KMS-11 (cell line): Measurements from ENCODE around the gene DNAJC15.

ENCODE experiments used
- H2AFZ ChIP-seq: fragments of 200-600 bp; sonication (generic); 2 replicates; pipeline ENCODE4 v1.6.1; 2016; ENCODE audit warnings: antibody characterized with exemption, mixed run types, low read depth
- H3K27ac ChIP-seq: fragments of 200-600 bp; sonication (generic); 2 replicates; pipeline ENCODE4 v1.6.1; 2016; ENCODE audit warnings: mild to moderate bottlenecking, mixed run types
- H3K27me3 ChIP-seq: fragments of 200-600 bp; sonication (generic); 2 replicates; pipeline ENCODE4 v1.6.1; 2017; ENCODE audit warnings: mild to moderate bottlenecking, low read depth, mixed run types, moderate library complexity; ENCODE audit not compliant: insufficient read depth
- H3K36me3 ChIP-seq: fragments of 200-600 bp; sonication (generic); 2 replicates; pipeline ENCODE4 v1.6.1; 2017; ENCODE audit warnings: mild to moderate bottlenecking, mixed run types; ENCODE audit not compliant: insufficient read depth
- H3K4me1 ChIP-seq: fragments of 200-600 bp; sonication (generic); 2 replicates; pipeline ENCODE4 v1.6.1; 2016; ENCODE audit warnings: mild to moderate bottlenecking, low read depth, mixed run types; ENCODE audit not compliant: poor library complexity, severe bottlenecking
- H3K4me2 ChIP-seq: fragments of 200-600 bp; sonication (generic); 2 replicates; pipeline ENCODE4 v1.7.0; 2016; ENCODE audit warnings: mild to moderate bottlenecking, mixed run types
- H3K4me3 ChIP-seq: fragments of 200-600 bp; sonication (generic); IDR thresholded peaks from 2 replicates; pipeline ENCODE4 v1.6.1; 2017; ENCODE audit warnings: low read depth, low read length, mixed read lengths; ENCODE audit not compliant: insufficient read depth
- H3K79me2 ChIP-seq: fragments of 200-600 bp; sonication (generic); 2 replicates; pipeline ENCODE4 v1.6.1; 2016; ENCODE audit warnings: low read depth, mixed run types; ENCODE audit not compliant: insufficient read depth
- H3K9ac ChIP-seq: fragments of 200-600 bp; sonication (generic); 2 replicates; pipeline ENCODE4 v1.6.1; 2016; ENCODE audit warnings: mild to moderate bottlenecking, mixed run types
- H4K20me1 ChIP-seq: fragments of 200-600 bp; sonication (generic); 2 replicates; pipeline ENCODE4 v1.6.1; 2016; ENCODE audit warnings: mild to moderate bottlenecking, mixed run types; ENCODE audit not compliant: insufficient read depth
- TF ChIP-seq, protein P1 (sequence below): fragments of 200-600 bp; sonication (generic); conservative IDR thresholded peaks from 2 replicates; pipeline ENCODE4 v1.6.1; 2017; ENCODE audit warnings: low read depth, mild to moderate bottlenecking, antibody characterized with exemption, low read length, moderate library complexity, mixed read lengths

The DNAJC15 gene

DNA sequence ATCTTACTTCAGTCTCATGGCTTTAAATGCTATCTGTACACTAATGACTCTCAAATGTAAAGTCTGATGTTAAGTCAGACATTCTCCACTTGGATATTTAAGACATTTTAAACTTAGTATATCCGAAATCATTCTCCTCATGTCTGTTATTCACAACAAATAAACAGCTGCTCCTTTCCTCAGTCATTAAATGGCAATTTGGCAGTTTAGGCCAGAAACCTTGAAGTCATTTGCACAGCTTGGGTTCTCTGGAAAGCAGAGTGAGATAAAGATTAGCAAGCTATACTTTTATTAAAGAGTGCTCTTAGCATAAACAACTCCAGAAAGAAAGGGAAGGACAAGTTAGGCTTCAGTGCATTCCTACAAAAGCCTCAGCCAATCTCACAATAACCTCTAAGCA lies 53.7 kb downstream of the DNAJC15 start:
- no peaks in the 10 kb centered on the region for H4K20me1 ChIP-seq
- no peak overlapping the region for H3K4me3 ChIP-seq
- TF ChIP-seq, protein P1, sequence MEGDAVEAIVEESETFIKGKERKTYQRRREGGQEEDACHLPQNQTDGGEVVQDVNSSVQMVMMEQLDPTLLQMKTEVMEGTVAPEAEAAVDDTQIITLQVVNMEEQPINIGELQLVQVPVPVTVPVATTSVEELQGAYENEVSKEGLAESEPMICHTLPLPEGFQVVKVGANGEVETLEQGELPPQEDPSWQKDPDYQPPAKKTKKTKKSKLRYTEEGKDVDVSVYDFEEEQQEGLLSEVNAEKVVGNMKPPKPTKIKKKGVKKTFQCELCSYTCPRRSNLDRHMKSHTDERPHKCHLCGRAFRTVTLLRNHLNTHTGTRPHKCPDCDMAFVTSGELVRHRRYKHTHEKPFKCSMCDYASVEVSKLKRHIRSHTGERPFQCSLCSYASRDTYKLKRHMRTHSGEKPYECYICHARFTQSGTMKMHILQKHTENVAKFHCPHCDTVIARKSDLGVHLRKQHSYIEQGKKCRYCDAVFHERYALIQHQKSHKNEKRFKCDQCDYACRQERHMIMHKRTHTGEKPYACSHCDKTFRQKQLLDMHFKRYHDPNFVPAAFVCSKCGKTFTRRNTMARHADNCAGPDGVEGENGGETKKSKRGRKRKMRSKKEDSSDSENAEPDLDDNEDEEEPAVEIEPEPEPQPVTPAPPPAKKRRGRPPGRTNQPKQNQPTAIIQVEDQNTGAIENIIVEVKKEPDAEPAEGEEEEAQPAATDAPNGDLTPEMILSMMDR: no peak
- no peaks in the 10 kb centered on the region for H3K36me3 ChIP-seq
- no peak overlapping the region for H2AFZ ChIP-seq
- no peak overlapping the region for H3K27ac ChIP-seq
- peaks cover 32% of the 10 kb centered on the region for H3K4me1 ChIP-seq
- H3K27me3 ChIP-seq: no peaks in the 10 kb centered on the region
- no peaks in the 10 kb centered on the region for H3K79me2 ChIP-seq
- no peak overlapping the region for H3K4me2 ChIP-seq
- no peak overlapping the region for H3K9ac ChIP-seq

DNA sequence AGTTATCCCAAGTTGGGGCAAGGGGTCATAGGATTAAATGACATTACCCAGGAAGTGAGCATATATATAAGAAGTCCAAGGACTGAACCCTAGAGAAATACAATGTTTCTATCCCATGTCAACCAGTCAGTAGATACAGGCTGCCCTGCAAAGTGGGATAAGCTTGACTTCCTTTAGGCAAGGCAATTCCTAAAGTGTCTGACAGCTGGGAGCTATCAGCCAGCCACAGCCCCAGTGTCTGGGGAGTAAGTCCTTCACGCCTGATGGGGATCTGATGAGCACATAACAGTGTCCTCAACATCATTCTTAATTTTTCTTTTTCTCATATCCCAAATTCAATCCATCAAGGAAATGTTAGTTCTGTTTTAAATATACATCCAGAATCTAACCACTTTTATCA lies 54.1 kb downstream of the DNAJC15 start:
- Histone ChIP-seq H3K36me3 (no peaks in the 10 kb centered on the region), H3K4me2 (no peak overlapping the region), H3K27ac (no peak overlapping the region), H2AFZ (no peak overlapping the region), H3K9ac (no peak overlapping the region), H3K4me1 (peaks cover 28% of the 10 kb centered on the region), H3K4me3 (no peak overlapping the region), H4K20me1 (no peaks in the 10 kb centered on the region), H3K27me3 (no peaks in the 10 kb centered on the region), H3K79me2 (no peaks in the 10 kb centered on the region)
- TF ChIP-seq, protein P1: no peak

DNA sequence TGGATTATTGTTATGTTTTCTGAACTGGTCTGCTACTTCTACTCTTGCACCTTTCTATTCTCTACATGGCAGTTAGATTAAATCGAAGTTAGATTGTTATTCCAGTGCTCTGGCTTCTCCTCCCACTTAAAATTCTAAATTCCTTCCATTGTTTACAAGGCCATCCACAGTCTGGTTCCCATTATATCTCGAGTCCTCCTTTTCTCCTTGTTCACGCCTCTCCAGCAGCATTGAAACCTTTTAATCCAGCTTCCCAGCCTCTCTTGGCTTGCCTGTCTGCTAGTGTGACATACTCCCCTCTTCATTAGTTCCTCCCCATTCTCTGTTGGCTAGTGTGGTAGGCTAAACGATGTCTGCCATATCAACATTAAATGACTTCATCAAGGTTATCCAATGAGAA lies 54.5 kb downstream of the DNAJC15 start:
- no peaks in the 10 kb centered on the region for H4K20me1 ChIP-seq
- H3K36me3 ChIP-seq: no peaks in the 10 kb centered on the region
- no peak overlapping the region for H3K27ac ChIP-seq
- H3K9ac ChIP-seq: no peak overlapping the region
- H3K4me1 ChIP-seq: peaks cover 27% of the 10 kb centered on the region
- H3K4me2 ChIP-seq: no peak overlapping the region
- no peak overlapping the region for H3K4me3 ChIP-seq
- no peak overlapping the region for H2AFZ ChIP-seq
- TF ChIP-seq, protein P1: no peak
- no peaks in the 10 kb centered on the region for H3K79me2 ChIP-seq
- no peaks in the 10 kb centered on the region for H3K27me3 ChIP-seq

DNA sequence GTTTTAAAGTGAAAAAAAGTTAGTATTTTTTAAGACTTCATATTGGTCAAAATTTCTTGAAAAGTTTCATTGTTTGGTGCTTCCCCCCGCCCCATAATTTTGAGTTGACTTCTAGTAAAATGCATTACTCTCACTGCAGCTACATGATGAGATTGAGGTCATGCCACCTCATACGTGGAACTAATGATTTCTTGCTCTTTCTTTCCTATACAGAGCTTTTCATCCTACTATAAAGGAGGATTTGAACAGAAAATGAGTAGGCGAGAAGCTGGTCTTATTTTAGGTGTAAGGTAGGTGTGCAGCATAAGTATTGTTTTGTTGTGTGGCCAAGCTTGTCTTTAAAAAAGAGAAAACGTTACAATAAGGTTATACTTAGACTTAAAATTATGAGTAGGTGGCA lies 55.0 kb downstream of the DNAJC15 start:
- Histone ChIP-seq H2AFZ (no peak overlapping the region), H3K9ac (no peak overlapping the region), H3K36me3 (no peaks in the 10 kb centered on the region), H3K27ac (no peak overlapping the region), H3K79me2 (no peaks in the 10 kb centered on the region), H3K4me1 (peaks cover 27% of the 10 kb centered on the region), H4K20me1 (no peaks in the 10 kb centered on the region), H3K4me3 (no peak overlapping the region), H3K4me2 (no peak overlapping the region), H3K27me3 (no peaks in the 10 kb centered on the region)
- TF ChIP-seq, protein P1: no peak
